DOHH2 (cell line): Measurements from ENCODE around the gene KRTAP10-12.

Experiments used
- EZH2phosphoT487 ChIP-seq: fragments of 200-600 bp; sonication (generic); IDR thresholded peaks from 2 replicates; pipeline ENCODE4 v1.6.1; 2017; ENCODE audit warnings: borderline replicate concordance, mild to moderate bottlenecking, antibody characterized with exemption, low read length, moderate library complexity, mixed read lengths
- TF ChIP-seq, protein P1 (sequence below): fragments of 200-600 bp; sonication (generic); IDR thresholded peaks from one replicate; pipeline ENCODE4 v1.5.1; 2014; ENCODE audit warnings: antibody characterized with exemption, mild to moderate bottlenecking, low read depth, low read length; ENCODE audit not compliant: poor library complexity, severe bottlenecking

DNA sequence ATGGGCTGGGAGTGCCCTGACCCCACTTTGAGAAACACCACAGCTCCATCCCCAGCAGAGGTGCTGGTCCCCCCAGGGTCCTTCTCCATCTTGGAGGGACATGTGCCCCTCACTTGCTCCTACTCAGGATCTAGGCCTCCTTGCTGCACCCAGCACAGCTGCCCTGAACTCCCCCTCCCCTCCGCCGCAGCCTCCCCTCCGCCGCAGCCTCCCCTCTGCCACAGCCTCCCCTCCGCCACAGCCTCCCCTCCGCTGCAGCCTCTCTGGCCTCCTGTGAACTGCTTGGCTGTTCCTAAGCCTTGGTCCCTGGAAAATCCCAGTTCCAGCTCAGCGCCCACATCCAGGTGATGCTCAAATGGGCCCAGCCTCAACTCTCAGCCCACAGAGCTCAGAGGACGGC, 30.3 kb downstream of the KRTAP10-12 start:
- TF ChIP-seq, protein P1, sequence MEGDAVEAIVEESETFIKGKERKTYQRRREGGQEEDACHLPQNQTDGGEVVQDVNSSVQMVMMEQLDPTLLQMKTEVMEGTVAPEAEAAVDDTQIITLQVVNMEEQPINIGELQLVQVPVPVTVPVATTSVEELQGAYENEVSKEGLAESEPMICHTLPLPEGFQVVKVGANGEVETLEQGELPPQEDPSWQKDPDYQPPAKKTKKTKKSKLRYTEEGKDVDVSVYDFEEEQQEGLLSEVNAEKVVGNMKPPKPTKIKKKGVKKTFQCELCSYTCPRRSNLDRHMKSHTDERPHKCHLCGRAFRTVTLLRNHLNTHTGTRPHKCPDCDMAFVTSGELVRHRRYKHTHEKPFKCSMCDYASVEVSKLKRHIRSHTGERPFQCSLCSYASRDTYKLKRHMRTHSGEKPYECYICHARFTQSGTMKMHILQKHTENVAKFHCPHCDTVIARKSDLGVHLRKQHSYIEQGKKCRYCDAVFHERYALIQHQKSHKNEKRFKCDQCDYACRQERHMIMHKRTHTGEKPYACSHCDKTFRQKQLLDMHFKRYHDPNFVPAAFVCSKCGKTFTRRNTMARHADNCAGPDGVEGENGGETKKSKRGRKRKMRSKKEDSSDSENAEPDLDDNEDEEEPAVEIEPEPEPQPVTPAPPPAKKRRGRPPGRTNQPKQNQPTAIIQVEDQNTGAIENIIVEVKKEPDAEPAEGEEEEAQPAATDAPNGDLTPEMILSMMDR, result no peak
- TF ChIP-seq EZH2phosphoT487, result no peak
